H1 (cell line): ENCODE results near the gene C4B. TPM values are rescaled to one million over a fixed set of nuclear protein-coding genes. Genes with fewer than 3 reads are reported as not detected.

Source experiments
- BACH1 ChIP-seq: IDR thresholded peaks from 2 replicates; pipeline ENCODE4 v1.6.1; 2012; ENCODE audit warnings: low read length, improper control_type of control experiment
- TCF12 ChIP-seq: IDR thresholded peaks from 2 replicates; pipeline ENCODE4 v1.6.1; 2011; ENCODE audit warnings: low read depth, mild to moderate bottlenecking, low read length
- polyA plus RNA-seq, 7 experiments: library from polyadenylated mRNA; depleted of rRNA in 3 of 7; stranded (reverse) in 5 of 7; unstranded in 2 of 7; fragments of >200 nt in 5 of 7; fragments of 200-250 nt in 2 of 7; gene quantifications; 1 replicate in 5 of 7; 2 replicates in 1 of 7; 4 replicates in 1 of 7; pipeline versions ENCODE4 v1.2.1 to v1.2.3, GENCODE V29; 2011 to 2013; ENCODE audit warnings: missing spikeins in 2 of 7, mixed read lengths in 2 of 7
- total RNA-seq: library from RNA; stranded (reverse); fragmentation: NEBNext Ultra II Directional; extraction: Animal tissue kit (Norgen Biotek cat#: 25700); gene quantifications from 2 replicates; pipeline ENCODE4 v1.2.1, GENCODE V29; 2021

The C4B gene
- total and polyA plus RNA-seq, 2 of the 8 experiments (the other 6 are each of a cell fraction or from before 2014, with no cell fraction given), result 0.74 to 3.5 TPM

DNA sequence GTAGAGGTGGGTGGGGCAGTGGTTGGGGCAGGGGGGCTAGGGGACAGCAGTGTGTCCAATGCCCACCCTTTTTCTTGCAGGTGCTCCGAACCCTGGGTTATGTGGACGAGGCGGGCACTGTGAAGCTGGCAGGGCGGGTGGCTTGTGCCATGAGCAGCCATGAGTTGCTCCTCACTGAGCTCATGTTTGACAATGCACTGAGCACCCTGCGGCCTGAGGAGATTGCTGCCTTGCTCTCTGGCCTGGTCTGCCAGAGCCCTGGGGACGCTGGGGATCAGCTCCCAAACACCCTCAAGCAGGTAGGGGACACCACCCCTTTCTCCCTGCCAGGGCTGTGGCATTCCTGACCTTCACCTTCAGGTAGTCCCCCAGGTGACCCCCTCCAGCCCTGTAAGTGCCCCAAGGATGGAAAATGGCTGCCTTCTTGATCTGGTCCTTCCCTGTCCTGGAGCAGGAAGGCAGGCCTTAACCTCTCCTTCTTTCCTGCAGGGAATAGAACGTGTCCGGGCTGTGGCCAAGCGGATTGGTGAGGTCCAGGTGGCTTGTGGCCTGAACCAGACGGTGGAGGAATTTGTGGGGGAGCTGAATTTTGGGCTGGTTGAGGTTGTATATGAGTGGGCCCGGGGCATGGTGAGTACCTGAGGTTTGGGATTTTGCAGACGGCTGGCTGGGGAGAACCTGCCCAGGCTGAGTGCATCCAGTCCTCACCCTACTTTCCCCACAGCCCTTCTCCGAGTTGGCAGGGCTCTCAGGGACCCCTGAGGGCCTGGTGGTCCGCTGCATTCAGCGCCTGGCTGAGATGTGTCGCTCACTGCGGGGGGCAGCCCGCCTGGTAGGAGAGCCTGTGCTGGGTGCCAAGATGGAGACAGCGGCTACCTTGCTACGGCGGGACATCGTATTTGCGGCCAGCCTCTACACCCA is 45.5 kb upstream of the C4B start (continued):
- TF ChIP-seq TCF12 (no peak), BACH1 (no peak)
